ENCODE data around the gene L3MBTL4.

L3MBTL4 gene

DNA sequence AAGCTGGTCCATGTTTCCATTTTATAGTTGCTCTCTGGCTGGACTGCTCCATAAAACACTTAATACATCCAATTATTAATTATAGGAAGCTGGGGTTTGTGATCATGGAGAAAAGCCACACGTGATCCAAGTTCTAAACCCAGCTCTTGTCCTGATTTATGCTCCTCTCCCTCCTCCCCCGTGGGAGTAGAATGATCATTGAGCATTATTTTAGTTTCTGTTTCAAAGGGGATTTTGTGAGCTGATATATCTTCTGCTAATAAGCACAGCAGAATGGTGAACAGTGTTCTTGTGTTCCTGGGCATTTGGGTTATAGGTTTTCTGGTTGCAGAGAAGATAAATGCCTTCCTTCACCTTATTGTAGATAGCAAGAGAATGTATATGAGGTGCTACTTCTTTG, 383.7 kb downstream of the L3MBTL4 start:
- no peak for DNase-seq (ENCODE audit: low spot score)

DNA sequence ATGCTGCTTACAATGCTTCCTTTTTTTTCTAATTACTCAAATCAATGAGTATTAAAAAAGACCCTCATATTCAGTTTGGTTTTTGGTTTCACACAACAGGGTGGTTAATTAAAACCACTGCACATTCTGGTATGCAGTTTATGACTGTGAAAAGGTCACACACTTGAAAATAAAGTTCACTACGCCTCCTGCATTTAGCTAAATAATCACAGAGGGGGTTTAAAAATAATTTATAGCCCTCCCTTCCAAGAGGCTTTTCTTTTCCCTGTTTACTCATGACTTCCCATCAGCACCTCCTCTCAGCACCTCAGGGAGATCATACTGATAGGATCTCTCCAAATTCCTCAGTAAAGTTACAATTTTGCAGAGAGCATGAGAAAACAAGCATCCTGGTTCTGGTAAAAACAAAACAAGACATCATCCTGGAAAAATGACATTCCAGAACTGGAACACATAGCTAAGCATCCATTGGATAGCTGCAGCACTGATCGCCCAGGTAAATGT, 389.9 kb downstream of the L3MBTL4 start:
- DNase-seq (ENCODE audit: low spot score): no peak

DNA sequence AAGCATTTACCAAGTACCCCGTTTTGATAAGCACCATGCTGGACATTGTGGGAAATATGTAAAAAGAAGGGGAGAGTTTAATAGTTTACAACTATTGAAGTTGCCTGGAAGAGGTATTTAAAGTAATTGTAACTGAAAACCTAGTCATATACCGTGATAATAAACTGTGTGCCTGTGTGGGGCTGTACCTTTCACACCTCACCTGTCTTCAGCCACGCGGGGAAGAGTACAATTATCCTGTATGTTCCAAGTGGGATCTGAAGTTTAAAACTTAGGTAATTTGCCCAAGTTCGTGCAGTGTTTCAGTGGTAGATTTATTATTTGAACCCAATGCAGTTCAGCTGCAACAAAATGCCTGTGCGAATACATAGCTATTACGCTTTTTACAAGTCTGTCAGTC, 391.2 kb downstream of the L3MBTL4 start:
- no peak for DNase-seq (ENCODE audit: low spot score)

DNA sequence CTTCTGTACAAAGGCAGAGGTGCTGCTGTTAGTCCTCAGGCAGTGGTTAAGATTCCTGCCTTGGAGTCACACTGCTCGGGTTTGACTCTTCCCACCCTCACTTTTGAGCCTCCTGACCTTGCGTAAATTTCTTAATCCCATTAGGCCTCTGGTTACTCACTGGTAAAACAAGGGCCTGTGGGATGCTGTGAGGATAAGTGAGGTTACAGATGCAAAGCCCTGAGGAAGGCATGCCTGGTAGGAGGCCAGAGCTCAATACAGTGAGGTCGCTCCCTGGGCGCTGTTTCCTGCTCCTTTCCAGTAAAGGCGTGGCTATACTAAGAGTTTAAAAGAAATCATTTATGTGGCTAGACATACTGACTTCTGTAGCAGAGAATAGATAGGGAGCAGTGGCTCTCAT, 391.9 kb downstream of the L3MBTL4 start:
- DNase-seq (ENCODE audit: low spot score): no peak

DNA sequence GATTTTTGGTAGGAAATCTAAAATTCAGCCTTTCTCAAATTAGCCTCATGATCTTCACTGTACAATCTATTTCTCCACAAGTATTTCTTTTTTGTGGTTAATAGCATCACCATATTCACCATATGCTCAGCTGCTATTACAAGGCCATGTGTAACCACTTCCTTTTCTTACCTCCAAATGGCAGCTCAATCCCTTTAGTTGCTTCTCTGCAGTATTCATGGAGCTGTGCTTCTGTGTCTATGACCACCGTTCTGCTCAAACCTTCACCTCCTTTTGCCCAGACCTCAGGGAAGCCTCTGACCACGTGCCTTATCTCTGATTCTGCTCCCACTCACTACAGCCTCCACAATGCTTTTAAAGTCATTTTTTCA, 392.7 kb downstream of the L3MBTL4 start:
- no peak for DNase-seq (ENCODE audit: low spot score)

DNA sequence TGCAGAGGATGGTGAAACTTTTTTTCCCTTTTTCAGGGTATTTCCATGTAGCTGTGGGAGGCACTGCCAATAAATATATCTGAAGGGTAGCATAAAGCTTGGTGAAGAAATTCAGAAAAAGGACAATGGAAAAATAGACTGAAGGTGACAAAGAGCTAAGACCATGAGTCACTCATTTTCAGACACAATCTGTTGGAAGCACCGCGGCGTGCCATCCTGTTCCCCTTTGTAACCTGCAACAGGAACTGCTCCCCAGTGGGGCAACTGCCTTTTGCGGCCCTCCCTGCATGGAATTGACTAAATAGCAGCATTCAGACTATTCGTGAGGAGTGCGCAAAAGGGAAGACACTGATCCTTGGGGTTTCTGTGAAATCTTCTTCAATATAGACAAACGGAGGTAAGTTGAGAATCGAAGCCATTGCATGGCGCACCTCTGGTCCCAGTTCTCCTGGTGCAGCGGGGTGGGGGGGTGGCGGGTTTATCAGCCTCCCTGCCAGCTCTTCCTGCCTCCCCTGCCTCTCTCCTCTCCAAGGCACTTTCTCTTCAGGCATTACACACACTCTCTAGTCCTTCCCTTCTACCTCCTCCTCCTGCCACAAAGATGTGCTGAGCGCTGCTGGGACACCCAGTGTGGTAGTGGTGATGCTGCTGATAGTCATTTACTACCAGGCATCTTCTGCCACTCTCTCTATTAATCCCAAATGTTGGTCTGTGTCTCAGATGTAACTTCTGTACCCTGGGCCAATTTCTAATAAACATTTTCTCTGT, 393.2 kb downstream of the L3MBTL4 start:
- no peak for DNase-seq (ENCODE audit: low spot score)

DNA sequence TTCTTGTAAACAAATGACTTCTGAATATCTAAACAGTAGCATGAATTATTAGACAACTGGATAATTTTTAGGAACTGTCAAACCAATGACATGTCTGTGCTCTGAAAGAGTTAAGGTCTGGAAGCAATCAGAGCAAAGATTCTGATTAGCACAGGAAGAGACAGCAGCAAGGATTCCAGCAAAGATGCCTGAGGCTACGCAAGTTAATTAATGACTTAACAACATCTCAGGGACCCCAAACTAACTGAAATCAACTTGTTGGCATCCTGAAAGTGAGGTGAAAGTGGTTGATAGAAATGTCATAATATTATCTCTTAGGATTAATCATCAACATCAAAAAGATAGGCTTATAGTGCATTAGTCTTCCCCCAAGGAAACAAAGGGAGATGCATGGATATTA, 396.0 kb downstream of the L3MBTL4 start:
- DNase-seq (ENCODE audit: low spot score): no peak

DNA sequence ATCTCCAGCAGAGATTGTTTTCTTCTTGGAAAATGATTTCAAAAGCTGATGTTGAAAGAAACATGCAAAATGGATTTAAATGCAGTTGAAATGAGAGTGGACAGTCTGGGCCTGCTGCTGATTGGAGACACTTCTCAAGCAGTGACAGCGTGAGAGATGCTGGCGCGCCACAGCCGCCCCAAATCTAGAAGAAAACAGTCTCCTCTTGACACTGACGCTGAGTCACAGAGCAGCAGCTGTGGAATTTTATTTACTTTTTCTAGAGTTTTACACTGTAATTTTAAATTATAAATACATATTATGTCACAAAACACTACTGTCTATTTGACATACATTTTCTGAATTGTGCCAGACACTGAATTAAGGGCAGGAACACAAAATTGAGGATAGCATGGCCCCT, 397.5 kb downstream of the L3MBTL4 start:
- DNase-seq (ENCODE audit: low spot score): no peak

DNA sequence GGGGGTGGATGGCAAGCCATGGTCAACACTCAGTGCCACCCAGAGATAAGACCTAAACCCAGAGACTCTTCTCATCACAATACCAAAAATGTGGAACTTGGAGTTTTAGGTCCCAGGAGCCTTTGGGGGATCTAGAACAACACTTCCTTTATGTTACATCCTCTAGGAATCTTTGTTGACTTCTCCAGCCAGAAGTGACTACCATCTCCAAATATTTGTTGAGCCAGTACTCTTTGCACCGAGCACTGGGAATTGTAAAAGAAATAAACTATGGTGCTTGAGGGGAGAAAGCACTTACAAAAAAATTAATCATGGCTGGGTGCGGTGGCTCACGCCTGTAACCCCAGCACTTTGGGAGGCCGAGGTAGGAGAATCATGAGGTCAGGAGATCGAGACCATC, 399.3 kb downstream of the L3MBTL4 start:
- DNase-seq (ENCODE audit: low spot score): no peak

DNA sequence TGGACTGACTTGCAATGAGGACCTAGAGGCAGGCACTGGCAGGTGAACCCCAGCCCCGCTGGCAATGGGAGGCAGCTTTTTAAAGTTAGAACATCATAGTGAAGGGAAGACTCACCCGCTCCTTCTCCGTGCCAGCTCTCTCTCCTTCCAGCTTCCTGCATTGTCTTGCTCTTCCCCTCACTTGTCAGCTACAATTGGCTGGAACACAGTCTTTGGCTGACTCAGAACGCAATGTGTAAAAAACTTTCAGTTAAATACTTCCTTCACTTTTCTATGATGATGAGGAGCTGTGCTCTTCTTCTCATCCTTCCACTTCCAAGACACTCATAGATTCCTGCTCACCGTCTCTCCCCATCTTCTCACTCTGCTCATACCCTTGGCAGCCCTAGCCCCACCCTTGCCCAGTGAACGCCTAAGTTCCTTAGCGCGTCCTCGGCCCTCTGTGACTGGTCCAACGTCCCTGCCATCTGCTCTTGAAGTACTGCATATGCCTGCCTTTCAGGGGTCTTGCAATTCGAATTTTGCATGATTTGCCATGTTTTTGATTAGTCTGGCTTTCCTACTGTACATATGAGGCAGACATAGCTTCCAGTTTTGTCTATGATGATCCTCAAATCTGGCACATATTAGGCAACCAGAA, 401.4 kb downstream of the L3MBTL4 start:
- DNase-seq (ENCODE audit: low spot score): no peak

DNA sequence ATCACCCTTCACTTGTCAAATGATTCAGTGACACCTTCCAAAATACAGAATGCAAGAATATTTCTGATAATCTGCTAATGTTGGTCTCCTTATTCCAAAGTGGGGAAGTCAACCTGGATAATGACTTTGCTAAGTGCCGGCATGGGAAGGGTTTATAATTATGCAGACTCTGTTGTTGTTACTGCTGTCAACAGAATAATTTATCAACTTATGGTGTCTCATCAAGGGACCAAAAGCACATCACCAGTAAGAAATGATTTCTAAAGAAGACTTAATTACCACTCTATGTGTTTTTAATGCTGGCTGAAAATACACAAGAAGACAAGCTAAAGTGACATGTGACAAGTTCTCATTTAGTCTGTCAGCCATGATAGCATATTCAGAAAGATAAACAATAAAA, 403.8 kb downstream of the L3MBTL4 start:
- DNase-seq (ENCODE audit: low spot score): no peak

DNA sequence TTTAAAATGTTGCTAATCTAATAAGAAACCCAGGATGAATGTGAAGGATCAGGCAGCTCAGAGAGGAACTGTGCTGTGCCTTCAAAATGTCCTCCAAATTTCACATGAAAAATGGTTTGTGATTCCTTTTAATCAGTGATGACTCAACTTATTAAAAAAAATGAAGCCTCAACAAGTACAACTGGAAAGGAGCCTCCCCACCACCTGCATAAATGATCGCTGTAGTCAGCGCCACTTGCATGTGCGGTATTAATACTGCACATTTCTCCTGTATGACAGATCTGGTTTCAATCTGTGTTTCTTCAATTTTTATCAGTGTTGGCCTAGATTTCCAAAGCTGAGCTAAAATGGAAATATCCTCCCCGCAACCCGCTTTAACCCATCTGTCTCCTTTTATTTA, 404.4 kb downstream of the L3MBTL4 start:
- no peak for DNase-seq (ENCODE audit: low spot score)

DNA sequence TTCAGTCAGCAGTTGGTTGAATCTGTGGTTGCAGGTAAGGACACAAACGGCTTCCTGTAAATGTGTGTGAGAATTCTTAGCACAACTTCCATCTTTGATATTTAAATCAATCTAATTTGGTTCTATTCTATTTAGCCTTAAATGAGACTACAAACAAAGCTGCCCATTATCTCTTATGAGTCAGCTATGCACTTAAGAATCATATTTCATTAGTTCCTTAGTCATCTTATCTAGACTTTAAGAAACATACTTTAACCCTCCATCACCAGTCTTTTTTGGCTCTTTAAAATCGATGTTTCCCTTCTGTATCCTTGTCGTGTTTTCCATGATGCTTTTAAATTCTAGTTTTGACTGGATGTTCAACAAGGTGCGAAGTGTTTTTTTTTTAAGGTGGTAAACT, 405.0 kb downstream of the L3MBTL4 start:
- DNase-seq (ENCODE audit: low spot score): peak; percentile 54

DNA sequence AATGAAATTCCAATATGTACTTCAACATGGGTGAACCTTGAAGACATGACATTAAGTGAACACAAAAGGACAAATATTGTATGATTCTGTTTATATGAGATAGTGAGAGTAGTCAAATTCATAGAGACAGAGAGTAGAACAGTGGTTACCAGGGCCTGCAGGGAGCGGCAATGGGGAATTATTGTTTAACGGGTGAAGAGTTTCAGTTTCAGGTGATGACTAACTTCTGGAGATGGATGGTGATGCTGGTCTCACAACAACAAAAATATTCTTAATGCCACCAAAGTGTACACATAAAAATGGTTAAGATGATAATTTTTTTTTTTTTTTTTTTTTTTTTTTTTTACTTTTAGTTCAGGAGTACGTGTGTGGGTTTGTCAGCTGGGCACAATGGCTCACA, 410.0 kb downstream of the L3MBTL4 start:
- no peak for DNase-seq (ENCODE audit: low spot score)

DNA sequence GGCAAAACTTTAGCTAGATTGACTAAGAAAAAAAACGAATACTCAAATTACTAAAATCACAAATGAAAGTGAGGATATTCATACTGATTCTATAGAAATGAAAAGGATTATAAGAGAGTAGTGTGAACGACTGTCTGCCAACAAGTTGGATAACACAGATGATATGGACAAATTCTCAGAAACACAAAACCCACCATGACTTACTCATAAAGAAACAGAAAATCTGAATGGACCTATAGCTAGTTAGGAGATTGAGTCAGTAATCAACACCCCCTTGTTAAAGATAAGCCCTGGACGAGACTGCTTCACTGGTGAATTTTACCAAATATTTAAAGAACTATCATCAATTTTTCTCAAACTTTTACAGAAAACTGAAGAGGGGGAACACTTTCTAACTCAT, 410.6 kb downstream of the L3MBTL4 start:
- DNase-seq (ENCODE audit: low spot score): no peak

DNA sequence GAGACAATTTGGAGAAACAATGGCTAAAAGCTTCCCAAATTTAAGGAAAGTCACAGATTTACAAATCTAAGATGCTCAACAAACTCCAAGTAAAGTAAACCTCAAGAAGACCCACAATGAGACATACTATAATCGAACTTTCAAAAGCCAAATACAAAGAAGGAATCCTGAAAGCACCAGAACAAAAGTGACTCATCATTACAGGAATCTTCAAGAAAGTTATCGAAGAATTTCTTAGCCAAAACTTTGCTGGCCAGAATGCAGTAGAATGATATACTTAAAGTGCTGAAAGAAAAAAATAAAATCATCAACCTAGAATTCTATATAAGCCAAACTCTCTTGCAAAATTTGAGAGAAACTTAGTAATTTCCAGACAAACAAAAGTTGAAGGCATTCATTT, 412.8 kb downstream of the L3MBTL4 start:
- no peak for DNase-seq (ENCODE audit: low spot score)

DNA sequence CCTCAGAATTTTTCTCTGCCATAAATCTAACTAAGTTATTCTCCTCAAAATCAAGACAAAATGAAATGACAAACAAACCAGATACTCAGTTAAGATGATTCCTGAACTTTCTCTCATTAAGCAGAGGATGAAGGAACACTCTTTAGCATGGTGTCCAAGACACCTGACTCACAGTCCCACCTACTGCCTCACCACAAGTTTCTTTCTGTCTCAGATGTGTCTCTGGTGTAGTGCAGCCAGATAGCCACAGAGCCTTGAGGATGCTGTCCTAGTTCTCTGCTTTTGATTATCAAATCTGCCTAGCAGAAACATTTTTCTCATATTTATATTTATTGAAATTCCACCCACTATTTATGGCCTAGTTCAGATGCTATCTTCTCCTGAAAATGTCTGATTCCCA, 415.8 kb downstream of the L3MBTL4 start:
- DNase-seq (ENCODE audit: low spot score): no peak

DNA sequence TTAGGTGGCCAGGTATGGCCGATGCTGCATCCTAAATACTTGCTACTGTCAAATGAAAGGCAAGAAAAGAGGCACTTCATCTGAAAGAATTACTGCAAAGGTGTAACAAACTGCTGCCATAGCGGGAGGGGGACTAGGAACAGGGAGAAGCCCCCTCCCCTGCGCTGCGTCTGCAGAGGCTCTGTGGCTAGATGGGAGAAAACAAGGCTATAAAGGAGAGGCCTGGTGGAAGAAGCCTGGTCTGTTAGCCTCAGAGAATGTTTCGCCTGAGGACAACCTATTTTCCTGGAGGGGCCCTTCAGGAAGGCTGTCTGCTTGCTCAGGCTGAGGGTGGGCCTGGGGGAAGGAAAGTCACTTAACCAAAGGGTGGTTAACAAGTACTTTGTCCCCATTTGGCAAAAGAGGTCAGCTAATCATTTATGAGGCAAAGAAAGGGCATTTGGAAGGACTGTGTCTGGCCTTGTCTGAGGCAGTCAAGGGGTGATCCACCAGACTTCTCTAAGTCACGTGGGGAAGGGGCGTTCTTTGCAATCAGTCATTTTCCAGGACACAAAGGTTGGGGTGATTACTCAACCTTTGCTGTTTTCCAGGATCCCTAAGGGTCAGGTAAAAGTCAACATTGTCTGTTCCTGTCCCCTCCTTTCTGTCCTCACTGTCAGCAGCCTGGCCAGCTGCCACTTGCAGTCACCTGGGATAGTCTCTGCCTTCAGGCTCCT, 416.4 kb downstream of the L3MBTL4 start:
- DNase-seq (ENCODE audit: low spot score): no peak

DNA sequence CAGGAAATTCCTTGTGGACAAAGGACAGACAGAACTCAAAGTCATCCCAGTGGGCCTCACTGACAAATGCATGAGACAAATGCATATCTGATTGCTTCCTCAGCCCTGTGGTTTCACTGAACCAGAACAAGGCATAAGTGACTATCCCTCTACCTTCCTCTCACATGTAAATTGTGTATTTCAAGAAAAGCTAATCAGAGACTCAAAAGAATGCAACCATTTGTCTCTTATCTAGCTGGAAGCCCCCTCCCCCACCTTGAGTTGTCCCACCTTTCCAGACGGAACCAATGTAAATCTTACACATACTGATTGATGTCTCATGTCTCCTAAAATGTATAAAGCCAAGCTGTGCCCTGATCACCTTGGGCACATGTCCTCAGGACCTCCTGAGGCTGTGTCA, 417.4 kb downstream of the L3MBTL4 start:
- no peak for DNase-seq (ENCODE audit: low spot score)

DNA sequence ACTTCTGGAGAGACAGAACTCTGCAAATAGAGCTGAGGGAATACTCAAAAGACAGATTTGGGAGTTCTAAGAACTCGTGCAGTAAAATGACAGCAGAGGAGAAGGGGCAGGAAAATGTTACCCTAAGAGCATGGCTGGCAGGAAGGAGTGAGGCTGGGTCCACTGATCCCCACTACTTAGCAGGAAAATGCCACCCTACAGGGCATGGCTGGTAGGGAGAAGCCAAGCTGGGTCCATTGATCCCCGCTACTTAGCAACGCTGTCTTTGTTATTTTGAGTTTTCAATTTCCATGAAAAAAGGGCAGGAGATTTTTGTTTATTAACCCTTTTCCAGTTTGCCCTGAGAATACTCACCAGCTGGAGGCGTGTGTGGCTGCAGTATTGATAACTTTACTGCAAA, 419.1 kb downstream of the L3MBTL4 start:
- DNase-seq (ENCODE audit: low spot score): no peak

DNA sequence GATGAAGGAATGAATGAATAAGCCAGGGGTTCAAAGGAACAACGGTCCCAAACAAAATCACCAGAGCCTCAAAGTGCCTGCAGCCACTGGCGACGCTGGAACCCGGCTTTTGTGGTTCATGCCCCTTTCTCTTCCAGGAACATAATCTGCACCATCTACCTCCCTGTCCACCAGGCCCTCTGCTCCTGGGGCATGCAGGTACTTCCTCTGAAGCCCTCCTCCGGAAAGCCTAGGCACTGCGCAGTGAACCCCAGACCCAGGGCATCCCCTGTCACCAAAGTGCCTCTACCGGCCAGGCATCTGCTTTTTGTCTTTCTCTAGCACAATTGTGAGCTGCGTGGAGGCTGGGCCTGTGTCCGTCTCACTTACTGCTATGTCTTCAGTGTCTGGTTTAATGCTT, 420.8 kb downstream of the L3MBTL4 start:
- DNase-seq (ENCODE audit: low spot score): no peak

DNA sequence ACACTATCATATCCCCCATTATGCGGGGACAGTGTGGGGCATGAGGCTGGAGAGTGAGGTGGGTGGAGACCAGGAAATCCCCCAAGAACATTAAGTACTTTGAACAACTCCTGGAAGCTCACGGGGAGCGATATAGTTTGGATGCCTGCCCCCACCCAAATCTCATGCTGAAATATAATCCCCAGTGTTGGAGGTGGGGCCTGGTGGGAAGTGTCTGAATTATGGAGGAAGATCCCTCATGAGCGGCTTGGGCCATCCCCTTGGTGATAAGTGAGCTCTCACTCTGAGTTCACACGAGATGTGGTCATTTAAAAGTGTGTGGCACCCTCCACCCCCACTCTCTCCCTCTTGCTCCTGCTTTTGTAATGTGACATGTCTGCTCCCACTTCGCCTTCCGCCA, 422.3 kb downstream of the L3MBTL4 start:
- DNase-seq (ENCODE audit: low spot score): no peak

DNA sequence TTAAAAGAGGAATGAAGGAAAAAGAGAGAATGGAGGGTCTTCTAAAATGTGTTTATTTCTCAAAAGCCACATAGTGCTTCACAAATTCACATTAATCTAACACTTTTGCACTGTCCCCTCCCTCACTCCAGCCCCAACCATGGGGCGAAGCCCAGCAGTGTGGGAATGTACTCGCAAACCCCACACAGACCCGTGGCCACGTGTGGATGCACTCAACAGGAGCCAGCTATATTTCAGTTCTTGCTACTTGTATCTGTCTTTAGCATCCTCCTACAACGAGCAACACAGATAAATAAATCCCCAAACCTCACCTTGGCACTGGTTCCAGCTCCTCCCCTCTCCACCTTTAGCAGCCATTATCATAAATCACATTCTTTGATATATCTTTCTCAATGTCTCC, 427.5 kb downstream of the L3MBTL4 start:
- no peak for DNase-seq (ENCODE audit: low spot score)

Data from COLO829 (cell line).